ENCODE results near the gene SATL1.
A peak's percentile ranks its signal among the peaks of the same experiment; 100 is the strongest.
"Not testable (repeated sequence)": the region's sequence is repeated elsewhere in the genome, so short reads cannot be mapped to it uniquely, and the experiment has no call there.

The SATL1 gene, protein sequence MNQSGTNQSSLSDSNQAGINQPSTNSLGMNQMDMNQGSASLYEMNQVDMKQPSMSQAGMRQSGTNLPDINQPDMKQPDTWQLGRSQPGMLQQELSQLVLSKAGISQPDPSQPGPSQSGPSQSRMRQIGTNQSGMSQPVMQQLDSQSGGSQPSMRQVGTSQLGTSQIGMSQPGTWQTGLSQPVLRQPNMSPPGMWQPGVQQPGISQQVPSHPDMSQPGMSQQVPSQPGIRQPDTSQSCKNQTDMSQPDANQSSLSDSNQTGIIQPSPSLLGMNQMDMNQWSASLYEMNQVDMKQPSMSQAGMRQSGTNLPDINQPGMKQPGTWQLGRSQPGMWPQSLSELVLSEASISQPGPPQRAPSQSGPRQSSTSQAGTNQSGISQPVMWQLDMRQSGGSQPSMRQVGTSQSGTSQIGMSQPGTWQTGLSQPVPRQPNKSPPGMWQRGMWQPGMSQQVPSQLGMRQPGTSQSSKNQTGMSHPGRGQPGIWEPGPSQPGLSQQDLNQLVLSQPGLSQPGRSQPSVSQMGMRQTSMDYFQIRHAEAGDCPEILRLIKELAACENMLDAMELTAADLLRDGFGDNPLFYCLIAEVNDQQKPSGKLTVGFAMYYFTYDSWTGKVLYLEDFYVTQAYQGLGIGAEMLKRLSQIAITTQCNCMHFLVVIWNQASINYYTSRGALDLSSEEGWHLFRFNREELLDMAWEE

DNA sequence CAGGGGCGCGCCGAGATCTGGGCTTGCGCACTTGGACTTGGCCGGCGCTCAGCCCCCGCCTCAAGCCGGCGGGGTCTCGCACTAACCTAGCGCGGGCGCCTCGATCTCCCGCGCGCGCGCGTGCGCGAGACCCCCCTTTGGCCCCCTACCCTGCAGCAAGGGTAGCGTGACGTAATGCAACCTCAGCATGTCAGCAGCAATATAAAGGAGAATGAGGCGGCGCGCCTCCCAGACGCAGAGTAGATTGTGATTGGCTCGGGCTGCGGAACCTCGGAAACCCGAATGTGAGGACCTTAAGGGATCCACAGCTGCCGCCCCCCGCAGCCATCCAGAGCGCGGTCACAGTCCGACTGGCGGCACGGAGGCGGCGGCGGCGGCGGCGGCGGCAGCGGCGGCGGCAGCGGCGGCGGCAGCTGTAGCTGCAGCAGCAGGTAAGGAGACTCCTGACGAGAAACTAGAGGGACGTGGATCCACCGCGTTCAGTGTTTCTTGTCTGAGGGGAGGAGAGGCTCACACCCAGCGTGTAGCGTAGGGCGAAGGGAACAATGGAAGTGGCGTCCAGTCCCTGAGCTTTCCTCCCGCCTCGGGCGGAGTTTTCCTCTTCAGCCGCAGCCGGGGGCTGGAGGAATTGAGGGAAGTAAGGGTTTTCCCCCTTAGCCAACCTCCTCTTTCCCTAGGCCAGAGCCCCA lies at the start of gene SATL1, which contains the start of gene ZNF711:
SATL1 (minus strand) TSS at position 19 of the 689 bp plus-strand sequence. CDS start 134,811 bp downstream, outside the sequence.
ZNF711 (plus strand) TSS at position 231 of the 689 bp plus-strand sequence. CDS start 3,582 bp downstream, outside the sequence.
- FAIRE-seq = no peak

DNA sequence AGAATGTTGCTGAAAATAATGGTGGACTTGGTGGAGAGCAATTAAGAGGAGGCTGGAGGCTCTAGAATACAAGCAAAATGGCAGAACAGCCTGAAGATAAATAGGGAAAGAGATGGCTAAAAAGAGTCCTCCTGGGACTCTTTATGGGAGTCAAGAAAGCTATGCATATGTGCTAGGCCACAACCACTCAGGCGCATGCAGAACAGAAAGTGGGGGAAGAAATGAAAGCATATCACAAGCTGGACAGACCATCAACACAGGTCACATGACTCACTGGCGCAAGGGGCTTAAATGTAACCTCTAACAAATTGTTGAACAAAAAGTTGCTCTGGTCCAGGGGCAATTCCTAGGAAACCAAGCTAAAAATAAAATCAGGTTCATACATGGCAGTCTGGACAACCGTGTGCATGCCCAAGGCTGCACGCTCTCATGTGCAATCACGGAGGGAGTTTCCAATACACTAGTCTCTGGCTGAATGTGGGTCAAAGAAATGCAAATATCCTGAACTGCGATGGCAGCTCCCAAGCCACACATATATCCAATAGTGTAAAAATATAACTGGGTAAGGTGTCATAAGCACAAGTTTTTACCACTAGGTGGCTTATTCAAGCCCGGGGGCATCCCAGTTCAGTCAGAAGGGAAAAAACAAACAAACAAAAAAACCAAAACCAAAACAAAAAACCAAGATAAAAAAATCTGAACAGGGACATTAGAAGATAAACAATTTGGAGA lies 45.6 kb upstream of the SATL1 start:
- TF ChIP-seq, protein P1, sequence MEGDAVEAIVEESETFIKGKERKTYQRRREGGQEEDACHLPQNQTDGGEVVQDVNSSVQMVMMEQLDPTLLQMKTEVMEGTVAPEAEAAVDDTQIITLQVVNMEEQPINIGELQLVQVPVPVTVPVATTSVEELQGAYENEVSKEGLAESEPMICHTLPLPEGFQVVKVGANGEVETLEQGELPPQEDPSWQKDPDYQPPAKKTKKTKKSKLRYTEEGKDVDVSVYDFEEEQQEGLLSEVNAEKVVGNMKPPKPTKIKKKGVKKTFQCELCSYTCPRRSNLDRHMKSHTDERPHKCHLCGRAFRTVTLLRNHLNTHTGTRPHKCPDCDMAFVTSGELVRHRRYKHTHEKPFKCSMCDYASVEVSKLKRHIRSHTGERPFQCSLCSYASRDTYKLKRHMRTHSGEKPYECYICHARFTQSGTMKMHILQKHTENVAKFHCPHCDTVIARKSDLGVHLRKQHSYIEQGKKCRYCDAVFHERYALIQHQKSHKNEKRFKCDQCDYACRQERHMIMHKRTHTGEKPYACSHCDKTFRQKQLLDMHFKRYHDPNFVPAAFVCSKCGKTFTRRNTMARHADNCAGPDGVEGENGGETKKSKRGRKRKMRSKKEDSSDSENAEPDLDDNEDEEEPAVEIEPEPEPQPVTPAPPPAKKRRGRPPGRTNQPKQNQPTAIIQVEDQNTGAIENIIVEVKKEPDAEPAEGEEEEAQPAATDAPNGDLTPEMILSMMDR (IDR thresholded peaks at IDR 0.05; ENCODE audit: insufficient read depth, missing control alignments) = no peak
- DNase-seq (ENCODE audit: insufficient read length, low spot score) = no peak

More for the DNA sequence above, at the start of gene SATL1, which contains the start of gene ZNF711:
- TF ChIP-seq, protein P1 (IDR thresholded peaks at IDR 0.05; ENCODE audit: insufficient read depth, missing control alignments) = no peak
- DNase-seq (ENCODE audit: insufficient read length, low spot score) = peak; percentile 13

DNA sequence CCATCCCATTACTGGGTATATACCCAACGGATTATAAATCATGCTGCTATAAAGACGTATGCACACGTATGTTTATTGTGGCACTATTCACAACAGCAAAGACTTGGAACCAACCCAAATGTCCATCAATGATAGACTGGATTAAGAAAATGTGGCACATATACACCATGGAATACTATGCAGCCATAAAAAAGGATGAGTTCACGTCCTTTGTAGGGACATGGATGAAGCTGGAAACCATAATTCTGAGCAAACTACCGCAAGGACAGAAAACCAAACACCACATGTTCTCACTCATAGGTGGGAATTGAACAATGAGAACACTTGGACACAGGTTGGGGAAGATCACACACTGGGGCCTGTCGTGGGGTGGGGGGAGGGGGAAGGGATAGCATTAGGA lies 41.7 kb upstream of the SATL1 start:
- not testable (repeated sequence) for DNase-seq (ENCODE audit: insufficient read length, low spot score); FAIRE-seq

More for the DNA sequence above, 45.6 kb upstream of the SATL1 start:
- FAIRE-seq = no peak

DNA sequence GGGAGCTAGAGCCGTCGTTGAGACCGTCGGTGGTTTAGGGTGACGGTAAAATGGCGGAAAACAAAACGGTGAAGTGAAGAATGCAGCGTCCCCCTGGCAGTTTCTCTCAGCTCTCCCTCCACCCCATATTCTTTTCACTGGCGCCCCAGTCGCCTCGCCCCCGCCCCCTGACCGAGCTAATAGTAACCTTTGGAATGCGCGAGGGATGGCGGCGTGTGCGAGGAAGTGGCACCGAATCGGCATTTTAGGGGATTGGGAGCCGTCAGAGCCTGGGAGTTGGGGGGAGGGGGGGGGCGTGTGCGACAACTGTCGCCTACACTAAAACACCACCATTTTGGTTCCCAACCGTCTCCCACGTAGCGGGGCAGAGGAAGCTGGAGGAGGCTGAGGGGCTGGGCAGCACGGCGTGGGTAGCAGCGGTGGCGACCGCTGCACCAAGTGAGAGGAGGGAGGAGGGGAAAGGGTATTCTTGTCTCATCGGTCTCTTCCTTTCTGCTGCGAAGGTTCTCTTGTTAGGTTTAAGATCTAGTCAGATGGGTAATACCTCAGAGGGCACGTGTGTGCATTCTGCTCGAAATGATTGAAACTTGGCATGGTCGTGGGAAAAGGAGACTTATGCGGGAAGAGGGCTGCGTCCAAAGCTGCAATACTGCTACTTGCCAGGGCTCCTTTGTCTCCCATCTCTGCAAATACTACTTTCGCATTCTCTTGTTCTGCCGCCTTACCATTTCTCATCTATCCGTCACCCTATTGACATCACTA lies 1.1 kb upstream of the SATL1 start:
- DNase-seq (ENCODE audit: insufficient read length, low spot score) (no peak), FAIRE-seq (peak; percentile 84)
- TF ChIP-seq, protein P1 (IDR thresholded peaks at IDR 0.05; ENCODE audit: insufficient read depth, missing control alignments) = no peak

DNA sequence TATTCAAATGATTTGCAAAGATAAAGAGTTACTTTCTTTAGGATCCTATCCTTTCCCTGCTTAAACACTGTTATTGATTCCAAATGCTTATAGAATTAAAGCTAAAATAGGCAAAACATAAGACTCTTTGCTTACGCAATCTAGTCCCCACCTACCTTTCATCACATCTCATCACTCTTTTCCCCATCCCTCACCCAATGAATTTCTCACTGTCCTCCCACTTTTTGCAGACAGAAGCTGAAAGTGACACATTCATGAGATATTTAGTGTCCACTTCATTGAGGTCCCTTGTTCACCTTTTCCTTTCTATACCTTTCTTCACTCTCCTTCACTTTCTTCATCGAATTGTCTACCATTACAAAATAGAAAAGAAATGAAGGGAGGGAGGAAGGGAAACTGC lies 424 bp downstream of the SATL1 start:
- DNase-seq (ENCODE audit: insufficient read length, low spot score) (no peak), FAIRE-seq (no peak)
- TF ChIP-seq, protein P1 (IDR thresholded peaks at IDR 0.05; ENCODE audit: insufficient read depth, missing control alignments) = no peak

DNA sequence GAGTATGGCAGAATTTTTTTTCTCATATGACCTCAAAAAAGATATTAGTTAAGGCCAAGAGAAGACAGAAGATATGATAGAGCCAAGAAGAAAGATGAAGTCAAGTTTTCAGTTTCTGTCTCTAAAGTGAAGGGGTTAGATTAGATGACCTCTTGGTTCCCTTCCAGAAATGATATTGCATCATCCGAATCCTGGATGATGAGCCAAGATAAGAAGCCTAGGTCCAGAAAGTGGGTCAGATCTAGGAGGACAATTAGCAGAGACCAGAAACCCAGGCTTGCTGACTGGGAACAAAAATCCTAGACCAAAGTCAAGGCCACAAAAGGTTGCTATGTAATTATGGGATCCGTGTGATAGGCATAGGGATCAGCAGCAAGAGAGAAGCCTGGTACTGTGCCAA lies 20.2 kb downstream of the SATL1 start:
- FAIRE-seq = no peak
- TF ChIP-seq, protein P1 (IDR thresholded peaks at IDR 0.05; ENCODE audit: insufficient read depth, missing control alignments) = no peak
- DNase-seq (ENCODE audit: insufficient read length, low spot score) = no peak
